Activated CD4-positive, alpha-beta T cell treated with anti-CD3 and anti-CD28 coated beads for 48 hours (primary cell): ENCODE data around the gene ANKRD65.
"Not testable (repeated sequence)": the region's sequence is repeated elsewhere in the genome, so short reads cannot be mapped to it uniquely, and the experiment has no call there.

Experiments
- DNase-seq: peaks from one replicate; pipeline ENCODE4 v3.0.0-alpha.2; 2020

Gene ANKRD65

GRCh38 chr1:1412311-1412902 is 8.7 kb downstream of the ANKRD65 start:
- peak; percentile 48 for DNase-seq

- DNase-seq: no peak
Observed at GRCh38 chr1:1411626-1412025, 9.4 kb downstream of the ANKRD65 start.

GRCh38 chr1:1410238-1410637 is 10.8 kb downstream of the ANKRD65 start:
- not testable (repeated sequence) for DNase-seq

- peak; percentile 45 for DNase-seq
Observed at GRCh38 chr1:1407636-1408318, 13.3 kb downstream of the ANKRD65 start.

- peak; percentile 97 for DNase-seq
Observed at GRCh38 chr1:1406821-1407635, 14.0 kb downstream of the ANKRD65 start, which contains the start of gene MRPL20. TSS of gene MRPL20 (minus strand) at chr1:1407293. CDS start at chr1:1407217, 76 bp downstream.

- peak; percentile 30 for DNase-seq
Observed at GRCh38 chr1:1406101-1406820, 14.8 kb downstream of the ANKRD65 start.

GRCh38 chr1:1403653-1404052 is 17.4 kb downstream of the ANKRD65 start:
- DNase-seq: no peak

GRCh38 chr1:1402901-1403392 is 18.1 kb downstream of the ANKRD65 start:
- not testable (repeated sequence) for DNase-seq

GRCh38 chr1:1402072-1402900 is 18.8 kb downstream of the ANKRD65 start:
- DNase-seq: peak; percentile 75

- DNase-seq: no peak
Observed at GRCh38 chr1:1401457-1402010, 19.5 kb downstream of the ANKRD65 start.

GRCh38 chr1:1400576-1401456 is 20.3 kb downstream of the ANKRD65 start:
- DNase-seq: no peak

GRCh38 chr1:1399872-1400575 is 21.1 kb downstream of the ANKRD65 start:
- DNase-seq: peak; percentile 43

GRCh38 chr1:1399187-1399871 is 21.7 kb downstream of the ANKRD65 start, which contains the start of gene CCNL2:
TSS of gene CCNL2 (minus strand) at chr1:1399335. CDS start at chr1:1399306, 29 bp downstream.
- peak; percentile 100 for DNase-seq

GRCh38 chr1:1398677-1399186 is 22.3 kb downstream of the ANKRD65 start:
- peak; percentile 28 for DNase-seq

GRCh38 chr1:1397839-1398523 is 23.1 kb downstream of the ANKRD65 start:
- DNase-seq: no peak

- DNase-seq: no peak
Observed at GRCh38 chr1:1395166-1395565, 25.9 kb downstream of the ANKRD65 start.

- no peak for DNase-seq
Observed at GRCh38 chr1:1394116-1394515, 27.0 kb downstream of the ANKRD65 start.

- DNase-seq: no peak
Observed at GRCh38 chr1:1393428-1393827, 27.6 kb downstream of the ANKRD65 start.
